Skeletal muscle tissue (tissue), 4 donors: Measurements from ENCODE around the gene VAT1L. TPM values are rescaled to one million over a fixed set of nuclear protein-coding genes. Genes with fewer than 3 reads are reported as not detected.
"Not testable (repeated sequence)": the region's sequence is repeated elsewhere in the genome, so short reads cannot be mapped to it uniquely, and the experiment has no call there.

Experiments used
- H3K27ac ChIP-seq: one replicate; pipeline ENCODE4 v1.7.0; 2013; ENCODE audit warnings: mild to moderate bottlenecking, low read depth, low read length, inconsistent platforms
- H3K27me3 ChIP-seq, 3 donors: one replicate each; pipeline ENCODE4 v1.7.0; 2013; ENCODE audit warnings: low read length in 3 of 3; ENCODE audit not compliant: control insufficient read depth in 3 of 3, insufficient read depth in 3 of 3
- H3K36me3 ChIP-seq, 3 donors: one replicate each; pipeline ENCODE4 v1.7.0; 2013; ENCODE audit warnings: low read length in 3 of 3; ENCODE audit not compliant: control insufficient read depth in 3 of 3, insufficient read depth in 3 of 3
- H3K4me1 ChIP-seq, 3 donors: one replicate each; pipeline ENCODE4 v1.7.0; 2013; ENCODE audit warnings: low read length in 3 of 3, mild to moderate bottlenecking in 3 of 3; ENCODE audit not compliant: control insufficient read depth in 3 of 3, insufficient read depth in 3 of 3
- H3K4me3 ChIP-seq, 3 donors: one replicate each; pipeline ENCODE4 v1.7.0; 2013; ENCODE audit warnings: low read length in 3 of 3
- H3K9ac ChIP-seq, 3 donors: one replicate each; pipeline ENCODE4 v1.7.0; 2013; ENCODE audit warnings: low read length in 3 of 3, mild to moderate bottlenecking in 3 of 3, moderate library complexity in 2 of 3, low read depth in 1 of 3
- H3K9me3 ChIP-seq, 3 donors: one replicate each; pipeline ENCODE4 v1.7.0; 2013; ENCODE audit warnings: low read length in 3 of 3; ENCODE audit not compliant: control insufficient read depth in 3 of 3
- total RNA-seq: library from RNA; depleted of rRNA; stranded (reverse); fragments of >200 nt; gene quantifications from one replicate; pipeline ENCODE4 v1.2.3, GENCODE V29; 2014
- donor health status: Osteomylitis.

Gene VAT1L
- total RNA-seq, 1 donor from 2014 or later: 5.2 TPM

- no peaks in the 10 kb centered on the region for H3K4me1 ChIP-seq
- no peaks in the 10 kb centered on the region for H3K9me3 ChIP-seq
- no peak overlapping the region for H3K27ac ChIP-seq
- no peak overlapping the region for H3K9ac ChIP-seq
- H3K27me3 ChIP-seq: peaks cover 0 to 2% (median 0%) of the 10 kb centered on the region in 3 donors
- no peak overlapping the region for H3K4me3 ChIP-seq
- no peaks in the 10 kb centered on the region for H3K36me3 ChIP-seq
Observed at GRCh38 chr16:77991701-77992100, 203.3 kb downstream of the VAT1L start.

GRCh38 chr16:77992381-77992780, 204.0 kb downstream of the VAT1L start:
- H3K36me3 ChIP-seq, H3K9ac ChIP-seq, H3K27ac ChIP-seq, H3K4me3 ChIP-seq, H3K9me3 ChIP-seq, H3K4me1 ChIP-seq, H3K27me3 ChIP-seq: not testable (repeated sequence)

- no peaks in the 10 kb centered on the region for H3K36me3 ChIP-seq
- H3K4me1 ChIP-seq: no peaks in the 10 kb centered on the region
- H3K4me3 ChIP-seq: no peak overlapping the region
- H3K9ac ChIP-seq: no peak overlapping the region
- peaks cover 0 to 2% (median 0%) of the 10 kb centered on the region in 3 donors for H3K27me3 ChIP-seq
- H3K9me3 ChIP-seq: no peaks in the 10 kb centered on the region
- H3K27ac ChIP-seq: peak overlapping the region; percentile 65
Observed at GRCh38 chr16:77993111-77993985, 205.0 kb downstream of the VAT1L start.

DNA sequence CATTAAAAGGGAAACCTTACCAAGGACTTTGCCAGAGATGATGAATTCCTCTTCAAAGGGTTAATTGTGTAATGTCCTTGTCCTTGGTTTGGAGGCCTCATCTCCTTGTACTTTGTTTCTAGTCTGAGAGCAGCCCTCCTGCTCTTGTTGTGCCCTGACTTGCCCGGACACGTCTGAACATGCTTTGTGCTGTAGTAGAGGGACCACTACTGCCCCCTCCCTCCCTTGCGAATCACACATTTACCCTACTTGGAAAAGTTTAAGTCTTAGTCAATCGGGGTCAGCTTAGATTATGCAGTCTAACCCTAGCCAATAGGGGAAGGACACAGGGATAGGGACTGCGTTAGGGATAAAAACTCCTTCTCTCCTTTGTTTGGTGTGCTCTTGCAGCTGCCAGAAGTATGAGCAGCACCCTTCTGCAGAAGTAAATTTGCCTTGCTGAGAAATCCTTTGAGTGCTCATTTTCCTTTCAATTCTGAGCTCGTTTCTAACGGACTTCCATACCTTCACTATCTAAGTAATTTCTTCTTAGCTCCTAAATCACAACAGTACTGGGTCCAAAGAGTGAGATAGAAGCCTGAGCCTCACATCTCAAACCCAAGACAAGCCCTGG, 207.6 kb downstream of the VAT1L start:
- no peaks in the 10 kb centered on the region for H3K36me3 ChIP-seq
- no peaks in the 10 kb centered on the region for H3K9me3 ChIP-seq
- no peaks in the 10 kb centered on the region for H3K27me3 ChIP-seq

GRCh38 chr16:77998350-77999023, 210.1 kb downstream of the VAT1L start:
- Histone ChIP-seq H3K9me3 (no peaks in the 10 kb centered on the region), H3K4me3 (no peak overlapping the region), H3K9ac (no peak overlapping the region), H3K4me1 (peaks cover 0 to 2% (median 0%) of the 10 kb centered on the region in 3 donors), H3K27me3 (no peaks in the 10 kb centered on the region), H3K27ac (no peak overlapping the region), H3K36me3 (no peaks in the 10 kb centered on the region)

More for the DNA sequence above, 207.6 kb downstream of the VAT1L start:
- Histone ChIP-seq H3K27ac (no peak overlapping the region), H3K4me3 (no peak overlapping the region), H3K9ac (no peak overlapping the region), H3K4me1 (no peaks in the 10 kb centered on the region)

- Histone ChIP-seq H3K4me1 (peaks cover 0 to 2% (median 0%) of the 10 kb centered on the region in 3 donors), H3K4me3 (no peak overlapping the region), H3K27ac (no peak overlapping the region), H3K36me3 (no peaks in the 10 kb centered on the region), H3K27me3 (no peaks in the 10 kb centered on the region), H3K9me3 (no peaks in the 10 kb centered on the region), H3K9ac (no peak overlapping the region)
Observed at GRCh38 chr16:78001451-78002025, 213.2 kb downstream of the VAT1L start.

- Histone ChIP-seq H3K4me3 (no peak overlapping the region), H3K27me3 (no peaks in the 10 kb centered on the region), H3K9ac (no peak overlapping the region), H3K27ac (no peak overlapping the region), H3K9me3 (no peaks in the 10 kb centered on the region), H3K36me3 (no peaks in the 10 kb centered on the region), H3K4me1 (peaks cover 0 to 2% (median 0%) of the 10 kb centered on the region in 3 donors)
Observed at GRCh38 chr16:78002915-78003538, 214.7 kb downstream of the VAT1L start.

DNA sequence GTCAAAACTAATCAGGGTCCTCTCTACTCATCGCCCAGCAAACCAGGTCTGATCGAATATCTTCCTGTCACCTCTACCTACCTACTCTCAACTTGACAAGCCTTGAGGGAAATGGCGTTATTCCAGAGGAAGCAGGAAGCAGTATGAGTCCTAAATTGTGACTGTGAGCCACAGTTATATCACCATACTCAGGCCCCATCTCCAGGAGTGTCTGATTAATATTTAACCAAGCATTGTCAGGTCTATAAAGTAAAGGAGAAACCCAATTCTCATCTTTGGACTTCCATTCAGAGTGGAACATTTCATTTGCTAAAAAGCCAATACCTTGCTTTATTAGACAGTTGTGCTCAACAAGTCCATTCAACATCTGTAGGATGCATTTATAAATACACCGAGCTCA, 216.2 kb downstream of the VAT1L start:
- Histone ChIP-seq H3K27ac (no peak overlapping the region), H3K9ac (no peak overlapping the region), H3K36me3 (no peaks in the 10 kb centered on the region), H3K27me3 (no peaks in the 10 kb centered on the region), H3K4me3 (no peak overlapping the region), H3K9me3 (no peaks in the 10 kb centered on the region), H3K4me1 (peaks cover 0 to 2% (median 0%) of the 10 kb centered on the region in 3 donors)

GRCh38 chr16:78005881-78006280, 217.5 kb downstream of the VAT1L start:
- Histone ChIP-seq H3K36me3 (no peaks in the 10 kb centered on the region), H3K27ac (no peak overlapping the region), H3K4me1 (peaks cover 0 to 2% (median 0%) of the 10 kb centered on the region in 3 donors), H3K9me3 (no peaks in the 10 kb centered on the region), H3K4me3 (no peak overlapping the region), H3K27me3 (no peaks in the 10 kb centered on the region), H3K9ac (no peak overlapping the region)
